ENCODE measurements around the gene DAND5.
A peak's percentile ranks its signal among the peaks of the same experiment; 100 is the strongest.

DAND5 gene

GRCh38 chr19:12983542-12984142, 14.3 kb downstream of the DAND5 start:
- no peak overlapping the region for H3K4me3 ChIP-seq (ENCODE audit: insufficient read depth, low read depth, low read length, poor library complexity, severe bottlenecking)
- peak; percentile 62 to 68 (median 68) for DNase-seq
- no peaks in the 10 kb centered on the region for H3K27me3 ChIP-seq (replicated peaks; ENCODE audit: control insufficient read depth, insufficient read depth, low read length, poor library complexity, severe bottlenecking)
- H3K4me1 ChIP-seq (ENCODE audit: control insufficient read depth, insufficient read depth, low read length, poor library complexity, severe bottlenecking): peaks cover 6% of the 10 kb centered on the region
- H3K27ac ChIP-seq (ENCODE audit: insufficient read depth, low read length, poor library complexity, severe bottlenecking): peak overlapping the region; percentile 45
- no peaks in the 10 kb centered on the region for H3K36me3 ChIP-seq (ENCODE audit: control insufficient read depth, insufficient read depth, low read length)
- H3K9me3 ChIP-seq (ENCODE audit: control insufficient read depth, low read length): no peaks in the 10 kb centered on the region

GRCh38 chr19:12984143-12984627, 14.8 kb downstream of the DAND5 start:
- H3K27ac ChIP-seq (ENCODE audit: insufficient read depth, low read length, poor library complexity, severe bottlenecking): no peak overlapping the region
- no peaks in the 10 kb centered on the region for H3K36me3 ChIP-seq (ENCODE audit: control insufficient read depth, insufficient read depth, low read length)
- peaks cover 6% of the 10 kb centered on the region for H3K4me1 ChIP-seq (ENCODE audit: control insufficient read depth, insufficient read depth, low read length, poor library complexity, severe bottlenecking)
- no peaks in the 10 kb centered on the region for H3K27me3 ChIP-seq (replicated peaks; ENCODE audit: control insufficient read depth, insufficient read depth, low read length, poor library complexity, severe bottlenecking)
- no peak overlapping the region for H3K4me3 ChIP-seq (ENCODE audit: insufficient read depth, low read depth, low read length, poor library complexity, severe bottlenecking)
- no peak for DNase-seq
- no peaks in the 10 kb centered on the region for H3K9me3 ChIP-seq (ENCODE audit: control insufficient read depth, low read length)

- Histone ChIP-seq H3K4me1 (ENCODE audit: control insufficient read depth, insufficient read depth, low read length, poor library complexity, severe bottlenecking) (peaks cover 6% of the 10 kb centered on the region), H3K36me3 (ENCODE audit: control insufficient read depth, insufficient read depth, low read length) (no peaks in the 10 kb centered on the region), H3K9me3 (ENCODE audit: control insufficient read depth, low read length) (no peaks in the 10 kb centered on the region), H3K27ac (ENCODE audit: insufficient read depth, low read length, poor library complexity, severe bottlenecking) (no peak overlapping the region), H3K4me3 (ENCODE audit: insufficient read depth, low read depth, low read length, poor library complexity, severe bottlenecking) (no peak overlapping the region), H3K27me3 (replicated peaks; ENCODE audit: control insufficient read depth, insufficient read depth, low read length, poor library complexity, severe bottlenecking) (no peaks in the 10 kb centered on the region)
- no peak for DNase-seq
These were observed 15.3 kb downstream of the DAND5 start for GRCh38 chr19:12984683-12985048.

GRCh38 chr19:12985049-12985776, 15.8 kb downstream of the DAND5 start:
- H3K9me3 ChIP-seq (ENCODE audit: control insufficient read depth, low read length): no peaks in the 10 kb centered on the region
- no peaks in the 10 kb centered on the region for H3K27me3 ChIP-seq (replicated peaks; ENCODE audit: control insufficient read depth, insufficient read depth, low read length, poor library complexity, severe bottlenecking)
- no peaks in the 10 kb centered on the region for H3K36me3 ChIP-seq (ENCODE audit: control insufficient read depth, insufficient read depth, low read length)
- peaks cover 6% of the 10 kb centered on the region for H3K4me1 ChIP-seq (ENCODE audit: control insufficient read depth, insufficient read depth, low read length, poor library complexity, severe bottlenecking)
- H3K27ac ChIP-seq (ENCODE audit: insufficient read depth, low read length, poor library complexity, severe bottlenecking): no peak overlapping the region
- no peak overlapping the region for H3K4me3 ChIP-seq (ENCODE audit: insufficient read depth, low read depth, low read length, poor library complexity, severe bottlenecking)
- DNase-seq: no peak

- peaks cover 6% of the 10 kb centered on the region for H3K4me1 ChIP-seq (ENCODE audit: control insufficient read depth, insufficient read depth, low read length, poor library complexity, severe bottlenecking)
- no peak for DNase-seq
- no peaks in the 10 kb centered on the region for H3K36me3 ChIP-seq (ENCODE audit: control insufficient read depth, insufficient read depth, low read length)
- no peaks in the 10 kb centered on the region for H3K9me3 ChIP-seq (ENCODE audit: control insufficient read depth, low read length)
- H3K27me3 ChIP-seq (replicated peaks; ENCODE audit: control insufficient read depth, insufficient read depth, low read length, poor library complexity, severe bottlenecking): no peaks in the 10 kb centered on the region
- H3K27ac ChIP-seq (ENCODE audit: insufficient read depth, low read length, poor library complexity, severe bottlenecking): no peak overlapping the region
- no peak overlapping the region for H3K4me3 ChIP-seq (ENCODE audit: insufficient read depth, low read depth, low read length, poor library complexity, severe bottlenecking)
These were observed 17.4 kb downstream of the DAND5 start for GRCh38 chr19:12986726-12987125.

- H3K27me3 ChIP-seq (replicated peaks; ENCODE audit: control insufficient read depth, insufficient read depth, low read length, poor library complexity, severe bottlenecking): no peaks in the 10 kb centered on the region
- H3K27ac ChIP-seq (ENCODE audit: insufficient read depth, low read length, poor library complexity, severe bottlenecking): no peak overlapping the region
- no peaks in the 10 kb centered on the region for H3K9me3 ChIP-seq (ENCODE audit: control insufficient read depth, low read length)
- no peaks in the 10 kb centered on the region for H3K36me3 ChIP-seq (ENCODE audit: control insufficient read depth, insufficient read depth, low read length)
- no peak for DNase-seq
- H3K4me1 ChIP-seq (ENCODE audit: control insufficient read depth, insufficient read depth, low read length, poor library complexity, severe bottlenecking): peaks cover 6% of the 10 kb centered on the region
- no peak overlapping the region for H3K4me3 ChIP-seq (ENCODE audit: insufficient read depth, low read depth, low read length, poor library complexity, severe bottlenecking)
These were observed 17.8 kb downstream of the DAND5 start for GRCh38 chr19:12987190-12987589.

- DNase-seq: no peak
- no peak overlapping the region for H3K27ac ChIP-seq (ENCODE audit: insufficient read depth, low read length, poor library complexity, severe bottlenecking)
- H3K36me3 ChIP-seq (ENCODE audit: control insufficient read depth, insufficient read depth, low read length): no peaks in the 10 kb centered on the region
- H3K27me3 ChIP-seq (replicated peaks; ENCODE audit: control insufficient read depth, insufficient read depth, low read length, poor library complexity, severe bottlenecking): no peaks in the 10 kb centered on the region
- H3K4me3 ChIP-seq (ENCODE audit: insufficient read depth, low read depth, low read length, poor library complexity, severe bottlenecking): no peak overlapping the region
- H3K9me3 ChIP-seq (ENCODE audit: control insufficient read depth, low read length): no peaks in the 10 kb centered on the region
- H3K4me1 ChIP-seq (ENCODE audit: control insufficient read depth, insufficient read depth, low read length, poor library complexity, severe bottlenecking): peaks cover 6% of the 10 kb centered on the region
These were observed 18.4 kb downstream of the DAND5 start for GRCh38 chr19:12987781-12988180.

GRCh38 chr19:12990431-12990830, 21.1 kb downstream of the DAND5 start:
- H3K4me3 ChIP-seq (ENCODE audit: insufficient read depth, low read depth, low read length, poor library complexity, severe bottlenecking): no peak overlapping the region
- H3K27ac ChIP-seq (ENCODE audit: insufficient read depth, low read length, poor library complexity, severe bottlenecking): no peak overlapping the region
- no peaks in the 10 kb centered on the region for H3K9me3 ChIP-seq (ENCODE audit: control insufficient read depth, low read length)
- DNase-seq: no peak
- H3K4me1 ChIP-seq (ENCODE audit: control insufficient read depth, insufficient read depth, low read length, poor library complexity, severe bottlenecking): peaks cover 4% of the 10 kb centered on the region
- no peaks in the 10 kb centered on the region for H3K36me3 ChIP-seq (ENCODE audit: control insufficient read depth, insufficient read depth, low read length)
- H3K27me3 ChIP-seq (replicated peaks; ENCODE audit: control insufficient read depth, insufficient read depth, low read length, poor library complexity, severe bottlenecking): no peaks in the 10 kb centered on the region

GRCh38 chr19:12990853-12991252, 21.5 kb downstream of the DAND5 start:
- Histone ChIP-seq H3K4me3 (ENCODE audit: insufficient read depth, low read depth, low read length, poor library complexity, severe bottlenecking) (no peak overlapping the region), H3K27me3 (replicated peaks; ENCODE audit: control insufficient read depth, insufficient read depth, low read length, poor library complexity, severe bottlenecking) (no peaks in the 10 kb centered on the region)
- DNase-seq: no peak

GRCh38 chr19:12991296-12991695, 21.9 kb downstream of the DAND5 start:
- H3K27me3 ChIP-seq (replicated peaks; ENCODE audit: control insufficient read depth, insufficient read depth, low read length, poor library complexity, severe bottlenecking): no peaks in the 10 kb centered on the region

More at GRCh38 chr19:12990853-12991252, 21.5 kb downstream of the DAND5 start:
- no peaks in the 10 kb centered on the region for H3K36me3 ChIP-seq (ENCODE audit: control insufficient read depth, insufficient read depth, low read length)
- peaks cover 4% of the 10 kb centered on the region for H3K4me1 ChIP-seq (ENCODE audit: control insufficient read depth, insufficient read depth, low read length, poor library complexity, severe bottlenecking)
- no peak overlapping the region for H3K27ac ChIP-seq (ENCODE audit: insufficient read depth, low read length, poor library complexity, severe bottlenecking)
- H3K9me3 ChIP-seq (ENCODE audit: control insufficient read depth, low read length): no peaks in the 10 kb centered on the region

More at GRCh38 chr19:12991296-12991695, 21.9 kb downstream of the DAND5 start:
- DNase-seq: no peak
- H3K4me1 ChIP-seq (ENCODE audit: control insufficient read depth, insufficient read depth, low read length, poor library complexity, severe bottlenecking): peaks cover 8% of the 10 kb centered on the region
- no peak overlapping the region for H3K27ac ChIP-seq (ENCODE audit: insufficient read depth, low read length, poor library complexity, severe bottlenecking)
- H3K4me3 ChIP-seq (ENCODE audit: insufficient read depth, low read depth, low read length, poor library complexity, severe bottlenecking): no peak overlapping the region
- H3K36me3 ChIP-seq (ENCODE audit: control insufficient read depth, insufficient read depth, low read length): no peaks in the 10 kb centered on the region
- no peaks in the 10 kb centered on the region for H3K9me3 ChIP-seq (ENCODE audit: control insufficient read depth, low read length)
